PC-9 (cell line): ENCODE results near the gene TRAPPC10. TPM values are rescaled to one million over a fixed set of nuclear protein-coding genes. Genes with fewer than 3 reads are reported as not detected.

Experiments used
- BruUV-seq: library from RNA; stranded (reverse); fragments of 400-500 nt; replicated peaks from 2 replicates; lab custom pipeline; 2021; lab: Mats Ljungman, UMichigan
- CTCF ChIA-PET: fragments of 300-600 bp; sonication (Branson Sonifier 250); formaldehyde crosslinking; loops from one replicate; lab custom pipeline; 2022; ENCODE audit warnings: antibody characterized with exemption; lab: Charles Lee
- POLR2A ChIA-PET: fragments of 300-600 bp; sonication (Branson Sonifier 250); formaldehyde crosslinking; loops from one replicate; lab custom pipeline; 2022; ENCODE audit warnings: antibody characterized with exemption; ENCODE audit not compliant: unreplicated experiment; lab: Charles Lee
- DNase-seq, 2 experiments: peaks; one replicate each; pipeline versions ENCODE4 v3.0.0 to v3.0.0-alpha.2; 2015 to 2022; ENCODE audit warnings: mixed read lengths in 1 of 2
- H2AFZ ChIP-seq: fragments of 200-600 bp; sonication (generic); 2 replicates; pipeline ENCODE4 v1.8.1; 2017; ENCODE audit warnings: antibody characterized with exemption
- H3F3A ChIP-seq: fragments of 200-600 bp; sonication (generic); 2 replicates; pipeline ENCODE4 v1.8.1; 2017; ENCODE audit warnings: antibody characterized with exemption, mild to moderate bottlenecking, low read depth; ENCODE audit not compliant: insufficient read depth
- H3K27ac ChIP-seq: fragments of 200-600 bp; sonication (generic); 2 replicates; pipeline ENCODE4 v1.6.1; 2016; ENCODE audit warnings: mixed run types
- H3K27me3 ChIP-seq: fragments of 200-600 bp; sonication (generic); 2 replicates; pipeline ENCODE4 v1.6.1; 2016; ENCODE audit warnings: low read depth, mixed run types; ENCODE audit not compliant: insufficient read depth
- H3K36me3 ChIP-seq: fragments of 200-600 bp; sonication (generic); 2 replicates; pipeline ENCODE4 v1.6.1; 2016; ENCODE audit warnings: low read depth, mixed run types
- H3K4me1 ChIP-seq: fragments of 200-600 bp; sonication (generic); replicated peaks from 2 replicates; pipeline ENCODE4 v1.6.1; 2016; ENCODE audit warnings: mixed run types; ENCODE audit not compliant: insufficient read depth
- H3K4me2 ChIP-seq: fragments of 200-600 bp; sonication (generic); 2 replicates; pipeline ENCODE4 v1.6.1; 2017; ENCODE audit warnings: mixed run types
- H3K4me3 ChIP-seq: fragments of 200-600 bp; sonication (generic); 2 replicates; pipeline ENCODE4 v1.6.1; 2016; ENCODE audit warnings: mixed run types
- H3K79me2 ChIP-seq: fragments of 200-600 bp; sonication (generic); 2 replicates; pipeline ENCODE4 v1.6.1; 2017; ENCODE audit warnings: low read depth, mixed run types
- H3K9me2 ChIP-seq: fragments of 200-600 bp; sonication (generic); 2 replicates; pipeline ENCODE4 v1.8.1; 2017; ENCODE audit warnings: mild to moderate bottlenecking; ENCODE audit not compliant: insufficient read depth
- H3K9me3 ChIP-seq: fragments of 200-600 bp; sonication (generic); 2 replicates; pipeline ENCODE4 v1.8.1; 2016; ENCODE audit warnings: low read depth; ENCODE audit not compliant: insufficient read depth
- H4K20me1 ChIP-seq: fragments of 200-600 bp; sonication (generic); 2 replicates; pipeline ENCODE4 v1.8.1; 2017; ENCODE audit not compliant: insufficient read depth
- EZH2 ChIP-seq: fragments of 200-600 bp; sonication (generic); IDR thresholded peaks from 2 replicates; pipeline ENCODE4 v1.8.0; 2017; ENCODE audit warnings: antibody characterized with exemption, low read depth
- intact Hi-C: fragments of 100-400 bp; cut with micrococcal nuclease; formaldehyde crosslinking; loops from one replicate; pipeline ENCODE4 v1.10.0; 2022; ENCODE audit not compliant: unreplicated experiment
- total RNA-seq: library from RNA; stranded (reverse); gene quantifications from 2 replicates; pipeline ENCODE4 v1.2.3, GENCODE V29; 2021
- TF ChIP-seq, protein P1 (sequence below): fragments of 200-600 bp; sonication (generic); conservative IDR thresholded peaks from 2 replicates; pipeline ENCODE4 v1.6.1; 2017; ENCODE audit warnings: mixed run types, antibody characterized with exemption, mild to moderate bottlenecking, moderate library complexity

TRAPPC10 gene
- total RNA-seq, 1 experiment from 2014 or later, result 27.2 TPM

DNA sequence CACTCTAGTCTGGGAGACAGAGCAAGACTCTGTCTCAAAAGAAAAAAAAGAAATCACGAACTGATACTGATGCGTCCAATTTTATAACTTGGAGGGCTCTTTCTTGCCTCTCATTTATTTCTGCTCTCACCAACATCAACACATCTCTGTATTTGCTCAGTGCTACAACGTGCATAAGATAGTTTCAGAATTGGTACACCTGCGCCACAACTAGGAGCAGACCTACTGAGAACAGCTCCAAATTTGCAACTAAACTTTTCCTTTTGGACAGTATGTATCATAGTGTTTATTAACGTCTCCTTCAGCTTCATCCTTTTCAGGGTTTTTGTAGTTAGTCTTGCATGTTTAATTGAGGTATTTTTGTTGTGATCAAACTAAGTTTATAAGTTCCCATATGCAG, 27.7 kb downstream of the TRAPPC10 start:
- H3K4me3 ChIP-seq, result no peak overlapping the region
- intact Hi-C loops, result no loop called here
- no peak for DNase-seq
- no peak overlapping the region for H3K27ac ChIP-seq
- no peaks in the 10 kb centered on the region for H3K9me3 ChIP-seq
- H2AFZ ChIP-seq, result no peak overlapping the region
- no TSS peak for BruUV-seq
- CTCF ChIA-PET, result no interaction called here
- no peaks in the 10 kb centered on the region for H3K79me2 ChIP-seq
- H3K4me1 ChIP-seq, result no peaks in the 10 kb centered on the region
- H4K20me1 ChIP-seq, result peaks cover 2% of the 10 kb centered on the region; the same call in 1 of the 2 replicates
- H3K4me2 ChIP-seq, result no peak overlapping the region
- H3K27me3 ChIP-seq, result no peaks in the 10 kb centered on the region
- no peak for TF ChIP-seq EZH2
- TF ChIP-seq, protein P1, sequence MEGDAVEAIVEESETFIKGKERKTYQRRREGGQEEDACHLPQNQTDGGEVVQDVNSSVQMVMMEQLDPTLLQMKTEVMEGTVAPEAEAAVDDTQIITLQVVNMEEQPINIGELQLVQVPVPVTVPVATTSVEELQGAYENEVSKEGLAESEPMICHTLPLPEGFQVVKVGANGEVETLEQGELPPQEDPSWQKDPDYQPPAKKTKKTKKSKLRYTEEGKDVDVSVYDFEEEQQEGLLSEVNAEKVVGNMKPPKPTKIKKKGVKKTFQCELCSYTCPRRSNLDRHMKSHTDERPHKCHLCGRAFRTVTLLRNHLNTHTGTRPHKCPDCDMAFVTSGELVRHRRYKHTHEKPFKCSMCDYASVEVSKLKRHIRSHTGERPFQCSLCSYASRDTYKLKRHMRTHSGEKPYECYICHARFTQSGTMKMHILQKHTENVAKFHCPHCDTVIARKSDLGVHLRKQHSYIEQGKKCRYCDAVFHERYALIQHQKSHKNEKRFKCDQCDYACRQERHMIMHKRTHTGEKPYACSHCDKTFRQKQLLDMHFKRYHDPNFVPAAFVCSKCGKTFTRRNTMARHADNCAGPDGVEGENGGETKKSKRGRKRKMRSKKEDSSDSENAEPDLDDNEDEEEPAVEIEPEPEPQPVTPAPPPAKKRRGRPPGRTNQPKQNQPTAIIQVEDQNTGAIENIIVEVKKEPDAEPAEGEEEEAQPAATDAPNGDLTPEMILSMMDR, result no peak
- no peaks in the 10 kb centered on the region for H3K36me3 ChIP-seq
- no peaks in the 10 kb centered on the region for H3K9me2 ChIP-seq
- POLR2A ChIA-PET, result interaction anchor here (0.6 kb wide), 1 partner anchor 318 kb away, joined by 3 read pairs; no protein-coding TSS in a partner anchor
- H3F3A ChIP-seq, result no peaks in the 10 kb centered on the region

DNA sequence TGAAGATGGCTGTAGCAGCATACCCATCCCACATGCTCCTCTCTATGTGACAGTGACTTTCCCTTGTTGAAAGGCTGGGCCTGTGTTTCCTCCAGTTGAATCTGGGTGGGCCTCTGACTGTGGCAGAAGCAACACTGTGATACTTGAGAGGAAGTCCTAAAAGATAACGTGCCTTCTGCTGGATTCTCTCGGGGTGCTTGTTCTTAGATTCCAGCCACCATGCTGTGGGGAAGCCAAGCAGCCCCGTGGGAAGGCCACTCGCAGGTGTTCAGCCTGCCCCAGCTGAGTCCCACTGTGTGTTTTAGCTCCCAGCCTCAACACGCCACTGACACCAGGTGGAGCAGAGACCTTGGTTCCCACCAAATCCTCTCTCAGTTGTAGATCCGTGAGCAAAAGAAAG, 31.5 kb downstream of the TRAPPC10 start:
- ChIA-PET CTCF (no interaction called here), POLR2A (no interaction called here)
- H3K4me2 ChIP-seq, result no peak overlapping the region
- no peak overlapping the region for H3K4me3 ChIP-seq
- intact Hi-C loops, result no loop called here
- no peaks in the 10 kb centered on the region for H3K27me3 ChIP-seq
- H3K27ac ChIP-seq, result no peak overlapping the region
- BruUV-seq, result no TSS peak
- no peaks in the 10 kb centered on the region for H3K79me2 ChIP-seq
- no peak for DNase-seq
- H4K20me1 ChIP-seq, result no peaks in the 10 kb centered on the region; the same call in 1 of the 2 replicates
- no peaks in the 10 kb centered on the region; the same call in 1 of the 2 replicates for H3K36me3 ChIP-seq
- no peak overlapping the region for H2AFZ ChIP-seq
- no peaks in the 10 kb centered on the region for H3K4me1 ChIP-seq
- TF ChIP-seq EZH2, result no peak
- TF ChIP-seq, protein P1, result no peak
- no peaks in the 10 kb centered on the region for H3K9me2 ChIP-seq
- H3K9me3 ChIP-seq, result no peaks in the 10 kb centered on the region
- no peaks in the 10 kb centered on the region for H3F3A ChIP-seq

DNA sequence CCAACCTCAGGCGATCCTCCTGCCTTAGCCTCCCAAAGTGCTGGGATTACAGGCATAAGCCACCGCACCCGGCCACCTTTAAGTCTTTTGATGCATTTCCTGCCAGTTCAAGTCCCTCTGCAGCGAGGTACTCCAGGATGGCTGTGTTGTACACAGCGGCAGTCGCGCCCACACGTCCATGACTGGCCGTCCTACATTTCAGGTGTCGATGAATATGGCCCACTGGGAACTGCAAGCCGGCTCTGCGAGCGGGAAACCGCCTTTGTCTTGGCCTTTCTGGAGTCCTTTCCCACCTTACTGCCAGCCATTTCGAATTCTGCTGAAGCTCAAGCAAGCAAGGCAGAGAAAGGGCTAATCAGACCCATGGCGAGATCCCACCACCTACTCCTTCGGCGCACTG, 34.6 kb downstream of the TRAPPC10 start:
- BruUV-seq, result no TSS peak
- Histone ChIP-seq H3K9me3 (no peaks in the 10 kb centered on the region), H3K4me3 (no peak overlapping the region), H3F3A (no peaks in the 10 kb centered on the region), H2AFZ (no peak overlapping the region), H3K4me2 (no peak overlapping the region), H3K27ac (no peak overlapping the region), H3K36me3 (no peaks in the 10 kb centered on the region; the same call in 1 of the 2 replicates), H3K79me2 (no peaks in the 10 kb centered on the region), H4K20me1 (no peaks in the 10 kb centered on the region; the same call in 1 of the 2 replicates), H3K9me2 (no peaks in the 10 kb centered on the region), H3K4me1 (no peaks in the 10 kb centered on the region), H3K27me3 (no peaks in the 10 kb centered on the region)
- DNase-seq, result no peak
- ChIA-PET CTCF (no interaction called here), POLR2A (no interaction called here)
- TF ChIP-seq, protein P1, result no peak
- TF ChIP-seq EZH2, result no peak
- intact Hi-C loops, result no loop called here
